8988T (cell line): ENCODE results near the gene SPAG16.

ENCODE experiments used
- DNase-seq: peaks from one replicate; pipeline ENCODE4 v3.0.0; 2011

SPAG16 gene

GRCh38 chr2:214311031-214311533, 1026.8 kb downstream of the SPAG16 start:
- DNase-seq: no peak

- no peak for DNase-seq
Measured at GRCh38 chr2:214311931-214312749, 1027.9 kb downstream of the SPAG16 start.

- DNase-seq: no peak
Measured at GRCh38 chr2:214315324-214315723, 1031.1 kb downstream of the SPAG16 start.

- DNase-seq: no peak
Measured at GRCh38 chr2:214320211-214320610, 1035.9 kb downstream of the SPAG16 start.

GRCh38 chr2:214322662-214323061, 1038.4 kb downstream of the SPAG16 start:
- DNase-seq: no peak

- no peak for DNase-seq
Measured at GRCh38 chr2:214325404-214325803, 1041.1 kb downstream of the SPAG16 start.

GRCh38 chr2:214328941-214329340, 1044.7 kb downstream of the SPAG16 start:
- no peak for DNase-seq

GRCh38 chr2:214341646-214342045, 1057.4 kb downstream of the SPAG16 start:
- DNase-seq: no peak

GRCh38 chr2:214358506-214358905, 1074.2 kb downstream of the SPAG16 start:
- no peak for DNase-seq

GRCh38 chr2:214361116-214361515, 1076.9 kb downstream of the SPAG16 start:
- no peak for DNase-seq

- DNase-seq: no peak
Measured at GRCh38 chr2:214365549-214365948, 1081.3 kb downstream of the SPAG16 start.

- no peak for DNase-seq
Measured at GRCh38 chr2:214367171-214367570, 1082.9 kb downstream of the SPAG16 start.

- no peak for DNase-seq
Measured at GRCh38 chr2:214376618-214377285, 1092.5 kb downstream of the SPAG16 start.

- DNase-seq: no peak
Measured at GRCh38 chr2:214377286-214377624, 1093.0 kb downstream of the SPAG16 start.

GRCh38 chr2:214378455-214379103, 1094.3 kb downstream of the SPAG16 start:
- DNase-seq: no peak

GRCh38 chr2:214379227-214379626, 1095.0 kb downstream of the SPAG16 start:
- no peak for DNase-seq

GRCh38 chr2:214380681-214381080, 1096.4 kb downstream of the SPAG16 start:
- no peak for DNase-seq

GRCh38 chr2:214382229-214382628, 1098.0 kb downstream of the SPAG16 start:
- no peak for DNase-seq

- no peak for DNase-seq
Measured at GRCh38 chr2:214386720-214387119, 1102.5 kb downstream of the SPAG16 start.

GRCh38 chr2:214389334-214389733, 1105.1 kb downstream of the SPAG16 start:
- no peak for DNase-seq

GRCh38 chr2:214393796-214394195, 1109.5 kb downstream of the SPAG16 start:
- DNase-seq: no peak

GRCh38 chr2:214395040-214395439, 1110.8 kb downstream of the SPAG16 start:
- no peak for DNase-seq

GRCh38 chr2:214401580-214401979, 1117.3 kb downstream of the SPAG16 start:
- DNase-seq: no peak
